NCI-H526 treated with DMSO at 0.1 percent for 48 hours (cell line): ENCODE data around the gene HLA-B.
"Not testable (repeated sequence)": the region's sequence is repeated elsewhere in the genome, so short reads cannot be mapped to it uniquely, and the experiment has no call there.

Experiments used
- DNase-seq: peaks from one replicate; lab custom pipeline; 2025; lab: John Stamatoyannopoulos, UW

HLA-B gene

DNA sequence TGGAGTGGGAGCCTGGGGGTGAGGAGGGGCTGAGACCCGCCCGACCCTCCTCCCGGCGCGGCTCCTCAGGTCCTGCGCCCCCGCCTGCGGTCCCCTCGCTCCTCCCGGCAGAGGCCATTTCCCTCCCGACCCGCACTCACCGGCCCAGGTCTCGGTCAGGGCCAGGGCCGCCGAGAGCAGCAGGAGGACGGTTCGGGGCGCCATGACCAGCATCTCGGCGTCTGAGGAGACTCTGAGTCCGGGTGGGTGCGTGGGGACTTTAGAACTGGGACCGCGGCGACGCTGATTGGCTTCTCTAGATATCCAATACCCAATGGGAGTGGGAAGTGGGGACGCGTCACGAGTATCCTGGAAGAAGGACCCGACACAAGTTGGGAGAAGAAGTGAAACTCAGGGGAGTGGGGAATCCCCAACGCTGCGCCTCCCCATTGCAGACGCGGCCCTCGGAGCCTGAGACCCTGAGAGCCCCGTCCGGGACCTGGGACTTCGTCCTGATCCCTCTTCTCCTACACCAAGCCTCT, at the start of gene HLA-B:
Gene HLA-B (minus strand): TSS at position 234 of the 521 bp plus-strand sequence. CDS start 21 bp downstream, at position 213.
- DNase-seq = peak; percentile 77

- no peak for DNase-seq
Measured at GRCh38 chr6:31405996-31406395, 49.0 kb upstream of the HLA-B start.

- not testable (repeated sequence) for DNase-seq
Measured at GRCh38 chr6:31404061-31404364, 47.0 kb upstream of the HLA-B start.

GRCh38 chr6:31403283-31404060, 46.5 kb upstream of the HLA-B start, which contains the start of gene MICA:
TSS of gene MICA (plus strand) at chr6:31403595. CDS start at chr6:31403633, 38 bp downstream.
- peak; percentile 11 for DNase-seq

DNA sequence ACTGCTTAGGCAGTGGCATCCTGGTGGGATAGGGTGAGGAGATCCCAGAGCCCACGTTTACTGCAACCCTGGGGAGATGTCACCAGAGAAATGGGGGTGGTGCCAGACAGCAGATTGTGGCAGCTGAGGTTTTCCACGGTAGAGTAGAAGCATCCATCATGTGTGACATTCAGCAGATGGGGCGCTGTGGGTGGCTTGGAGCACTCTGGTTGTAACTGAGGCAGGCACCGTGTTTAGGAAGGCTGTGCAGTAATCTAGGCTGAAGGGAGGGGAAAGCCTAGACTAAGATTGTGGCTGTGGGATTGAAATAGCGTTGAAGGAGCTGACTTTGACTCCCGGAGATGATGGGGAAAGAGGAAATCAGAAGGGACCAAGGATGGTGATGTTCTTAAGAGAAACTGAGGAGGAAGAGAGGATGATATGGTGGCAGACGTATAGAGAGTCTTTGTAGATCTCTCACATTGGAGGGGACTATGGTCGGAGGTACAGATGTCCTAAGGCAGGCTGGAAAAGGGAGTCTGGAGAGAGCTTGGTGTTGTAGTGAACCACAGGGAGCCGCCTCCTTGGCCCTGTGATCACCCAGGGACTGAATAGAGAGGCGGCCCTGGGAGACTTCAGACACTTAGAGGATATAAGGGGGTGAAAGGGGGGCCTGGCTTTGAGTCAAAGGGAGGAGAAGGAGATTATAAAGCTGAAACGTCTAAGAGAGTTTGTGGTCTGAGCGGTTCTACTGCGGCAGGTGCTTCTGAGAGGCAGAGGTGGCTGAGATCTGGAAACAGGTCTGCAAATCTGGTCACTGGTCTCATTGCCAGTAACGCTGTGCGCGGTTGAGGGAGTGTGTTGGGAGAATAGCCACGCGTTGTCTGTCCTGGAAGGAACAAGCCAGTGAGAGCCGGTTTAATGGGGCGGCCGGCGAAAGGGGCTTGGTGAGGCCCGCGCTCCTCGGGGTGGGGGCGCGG, 45.6 kb upstream of the HLA-B start:
- DNase-seq = no peak

DNA sequence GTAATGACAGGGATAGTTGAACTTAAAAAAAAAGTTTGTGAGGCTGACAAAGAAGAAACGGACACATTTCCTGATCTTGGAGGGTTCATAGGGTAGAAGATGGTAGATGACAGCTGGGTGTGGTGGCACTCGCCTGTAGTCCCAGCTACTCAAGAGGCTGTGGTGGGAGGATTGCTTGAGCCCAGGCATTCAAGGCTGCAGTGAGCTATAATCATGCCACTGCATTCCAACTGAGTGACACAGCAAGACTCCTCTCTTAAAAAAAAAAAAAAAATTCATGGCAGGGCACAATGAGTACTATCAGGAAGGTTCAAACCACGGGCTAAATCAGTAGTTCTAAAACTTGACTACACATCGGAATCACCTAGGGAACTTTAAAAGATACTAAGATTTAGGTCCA, 44.4 kb upstream of the HLA-B start:
- no peak for DNase-seq

DNA sequence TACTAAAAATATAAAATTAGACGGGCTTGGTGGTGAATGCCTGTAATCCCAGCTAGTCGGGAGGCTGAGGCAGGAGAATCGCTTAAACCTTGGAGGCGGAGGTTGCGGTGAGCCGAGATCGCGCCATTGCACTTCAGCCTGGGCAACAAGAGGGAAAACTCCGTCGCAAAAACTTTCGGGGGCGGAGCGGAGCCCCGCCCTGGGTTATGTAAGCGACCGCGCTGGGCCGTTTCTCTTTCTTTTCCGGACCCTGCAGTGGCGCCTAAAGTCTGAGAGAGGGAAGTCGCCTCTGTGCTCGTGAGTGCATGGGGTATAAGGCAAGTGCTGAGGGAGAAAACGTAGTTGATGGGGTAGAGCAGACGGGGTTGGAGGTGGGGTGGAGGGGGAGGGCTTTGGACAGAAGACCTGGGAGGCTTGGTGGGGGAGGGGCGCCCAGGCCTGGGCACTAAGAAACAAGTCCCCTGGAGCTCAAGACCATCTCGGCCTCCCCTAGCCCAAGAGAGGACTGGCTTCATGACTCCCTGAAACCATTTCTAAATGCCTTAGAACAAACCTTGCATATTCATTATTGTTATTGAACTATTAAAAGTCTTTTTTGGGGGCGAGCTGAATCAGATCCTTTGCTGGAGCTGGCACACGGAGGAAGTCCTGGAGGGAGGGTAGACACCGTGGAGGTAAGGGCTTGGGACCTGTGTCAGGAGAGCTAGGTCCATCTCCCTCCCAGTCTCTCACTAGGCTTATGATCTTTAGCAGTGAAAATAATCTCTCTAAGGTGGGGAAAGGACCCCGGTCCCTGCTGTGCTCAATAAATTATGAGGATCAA, 43.7 kb upstream of the HLA-B start:
- DNase-seq = no peak

- DNase-seq = peak; percentile 69
Measured at GRCh38 chr6:31399589-31400466, 42.8 kb upstream of the HLA-B start.

GRCh38 chr6:31397901-31398525, 41.0 kb upstream of the HLA-B start:
- DNase-seq = no peak

DNA sequence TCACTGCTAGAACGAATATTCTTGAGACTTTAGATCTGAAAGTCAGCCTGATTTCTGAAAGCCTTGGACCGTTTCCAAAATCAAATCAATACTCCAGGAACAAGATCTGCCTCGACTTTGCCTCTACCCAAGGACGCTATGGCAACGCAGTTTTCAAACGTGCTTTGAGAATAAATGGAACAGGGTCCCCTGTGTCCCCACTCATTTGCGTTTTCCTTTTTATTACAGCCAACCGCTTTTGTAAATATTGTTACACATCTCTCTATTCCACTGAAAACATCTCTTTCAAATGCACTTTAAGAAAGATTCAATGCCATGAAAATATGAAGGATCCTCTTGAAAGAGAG, 40.1 kb upstream of the HLA-B start:
- not testable (repeated sequence) for DNase-seq

- peak; percentile 45 for DNase-seq
Measured at GRCh38 chr6:31396422-31397152, 39.6 kb upstream of the HLA-B start.

DNA sequence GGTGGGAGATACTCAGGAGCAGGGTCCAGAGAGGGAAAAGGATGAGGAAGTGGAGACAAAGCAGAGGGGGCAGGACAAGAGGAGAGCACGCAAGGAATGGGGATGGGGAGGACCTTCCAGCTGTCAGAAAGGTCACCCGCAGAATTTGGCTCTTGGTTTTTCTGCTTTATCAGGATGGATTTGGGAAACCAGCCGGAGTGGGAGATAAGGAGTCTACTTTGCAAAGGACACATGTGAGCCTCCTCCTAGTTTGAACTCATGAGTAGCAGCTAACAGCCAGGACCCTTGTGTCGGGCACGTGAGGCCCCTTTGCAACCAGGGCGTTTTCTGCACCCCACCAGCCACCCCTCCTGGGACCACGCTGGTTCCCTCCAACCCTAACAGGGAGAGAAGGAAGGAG, 38.9 kb upstream of the HLA-B start:
- no peak for DNase-seq

DNA sequence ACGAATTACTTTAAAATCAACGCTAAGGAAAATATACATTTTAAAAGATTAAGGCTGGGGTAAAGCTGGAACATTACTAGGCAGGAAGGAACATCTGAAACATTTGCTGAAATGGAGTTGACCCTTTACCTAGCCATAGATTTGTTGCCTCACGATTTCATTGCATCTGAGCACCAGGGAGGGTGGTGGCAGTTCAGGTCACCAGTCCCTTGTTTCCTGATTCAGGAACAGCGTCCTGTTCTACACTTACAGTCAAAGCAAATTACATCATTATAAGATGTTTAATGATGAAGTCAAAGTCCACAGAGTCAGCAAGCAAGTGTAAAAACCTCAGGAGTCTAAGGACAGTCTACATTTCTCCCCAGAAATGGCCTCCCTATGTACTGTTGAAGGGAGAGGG, 37.4 kb upstream of the HLA-B start:
- DNase-seq = no peak

DNA sequence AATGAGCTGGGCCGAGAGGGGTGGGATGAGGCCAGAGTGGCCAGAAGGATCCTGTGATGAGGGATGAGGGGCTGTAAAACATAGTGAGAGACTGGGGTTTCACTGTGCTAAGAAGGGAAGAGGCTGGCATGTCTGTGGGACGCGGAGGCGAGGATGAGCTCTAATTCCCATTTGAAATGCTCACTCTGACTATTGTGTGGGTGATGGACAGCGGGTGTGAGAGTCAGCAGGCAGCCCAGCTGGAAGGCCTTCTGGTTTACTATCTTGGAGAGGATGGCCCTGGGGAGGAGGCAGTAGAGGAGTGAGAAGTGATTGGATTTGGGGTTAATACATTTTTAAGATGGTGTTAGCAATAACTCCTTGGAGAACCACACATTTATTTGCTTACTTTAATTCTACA, 37.0 kb upstream of the HLA-B start:
- DNase-seq = no peak

- not testable (repeated sequence) for DNase-seq
Measured at GRCh38 chr6:31389802-31390132, 32.8 kb upstream of the HLA-B start.

DNA sequence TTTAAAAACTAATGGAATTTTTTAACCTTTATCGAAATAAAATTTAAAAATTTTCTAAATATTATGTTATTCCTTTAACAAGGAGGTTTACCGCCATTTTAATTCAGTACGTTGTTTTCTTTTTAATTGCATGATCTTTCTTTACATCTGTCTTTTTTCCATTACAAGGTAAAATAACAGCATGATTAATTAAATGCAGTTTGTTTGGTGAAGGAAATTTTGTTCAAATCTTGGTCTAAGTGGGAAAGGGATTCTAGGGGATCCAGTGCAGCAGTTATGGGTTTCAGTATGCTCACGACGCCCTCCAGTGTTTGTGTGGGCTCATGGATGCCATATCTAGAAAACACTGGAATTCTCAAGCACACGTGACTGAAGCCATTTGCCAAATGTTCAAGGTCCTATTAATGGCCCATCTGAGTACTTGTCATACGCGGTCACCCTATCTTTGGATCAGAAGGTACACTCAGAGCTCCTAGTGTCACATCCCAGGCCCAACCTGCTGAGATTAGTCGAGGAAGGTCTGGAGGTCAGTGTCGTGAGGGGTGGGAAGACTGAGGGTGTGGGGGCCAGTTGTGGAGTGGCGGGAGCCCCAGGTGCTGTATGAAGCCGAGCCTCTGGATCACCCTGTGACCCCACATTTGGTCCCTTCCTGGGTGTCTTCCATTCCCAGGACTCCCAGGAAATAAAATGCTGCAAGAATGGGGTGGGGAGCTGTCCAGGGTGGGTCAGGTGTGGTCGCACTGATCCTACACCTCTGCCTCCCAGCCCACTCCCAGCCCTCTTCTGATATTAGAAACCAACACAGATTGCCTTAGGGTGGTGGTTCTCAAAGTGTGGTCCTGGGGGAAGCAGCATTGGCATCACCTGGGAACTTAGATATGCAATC, 32.2 kb upstream of the HLA-B start:
- DNase-seq = not testable (repeated sequence)

- DNase-seq = no peak
Measured at GRCh38 chr6:31386977-31387376, 30.0 kb upstream of the HLA-B start.

DNA sequence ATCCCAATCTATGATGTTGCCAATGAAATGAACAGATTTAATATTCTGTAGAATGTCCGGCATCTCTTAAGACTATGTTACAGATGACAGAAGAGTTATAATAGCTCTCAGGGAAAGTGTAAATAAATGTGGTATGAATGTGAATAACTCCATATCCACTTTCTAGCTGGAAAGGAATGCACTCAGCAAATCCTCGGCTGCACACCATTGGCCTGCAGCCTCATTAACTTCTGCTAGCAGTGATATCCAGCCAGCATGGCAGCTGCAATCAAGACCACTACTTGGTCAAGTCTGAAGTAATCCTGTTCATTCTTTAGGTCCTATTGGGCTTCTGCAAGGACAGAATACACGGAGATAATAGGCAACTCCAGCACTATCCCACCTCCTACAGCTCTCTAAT, 29.1 kb upstream of the HLA-B start:
- no peak for DNase-seq

- no peak for DNase-seq
Measured at GRCh38 chr6:31385041-31385440, 28.1 kb upstream of the HLA-B start.
